H1 (cell line): Measurements from ENCODE around the gene KIR3DL3. TPM values are rescaled to one million over a fixed set of nuclear protein-coding genes. Genes with fewer than 3 reads are reported as not detected.

ENCODE experiments used
- BCL11A ChIP-seq, 2 experiments: IDR thresholded peaks; one replicate each; pipeline ENCODE4 v1.6.1; 2011; ENCODE audit warnings: low read depth in 2 of 2, low read length in 2 of 2, mild to moderate bottlenecking in 2 of 2
- CHD7 ChIP-seq: fragments of 300-600 bp; sonication (generic); IDR thresholded peaks from 2 replicates; pipeline ENCODE4 v1.7.1; 2012; ENCODE audit warnings: low read length, moderate library complexity, mild to moderate bottlenecking, inconsistent platforms; ENCODE audit not compliant: insufficient replicate concordance
- GABPA ChIP-seq: IDR thresholded peaks from 2 replicates; pipeline ENCODE4 v1.6.1; 2011; ENCODE audit warnings: mild to moderate bottlenecking, low read length, moderate library complexity, borderline replicate concordance; ENCODE audit not compliant: insufficient read depth
- JUN ChIP-seq: IDR thresholded peaks from 2 replicates; pipeline ENCODE4 v1.6.1; 2011; ENCODE audit warnings: low read depth, mild to moderate bottlenecking, improper control_type of control experiment, low read length
- POLR2A ChIP-seq, 2 experiments: IDR thresholded peaks; 1 replicate in 1 of 2; 2 replicates in 1 of 2; pipeline ENCODE4 v1.6.1; 2011; ENCODE audit warnings: low read depth in 2 of 2, low read length in 2 of 2, mild to moderate bottlenecking in 2 of 2; ENCODE audit errors: control extremely low read depth in 1 of 2
- RBBP5 ChIP-seq: IDR thresholded peaks from 2 replicates; pipeline ENCODE4 v1.7.1; 2012; ENCODE audit warnings: low read depth, mild to moderate bottlenecking, inconsistent platforms, low read length, moderate library complexity, borderline replicate concordance
- RFX5 ChIP-seq: IDR thresholded peaks from 2 replicates; pipeline ENCODE4 v1.6.1; 2011; ENCODE audit warnings: low read depth, low read length, improper control_type of control experiment, borderline replicate concordance
- YY1 ChIP-seq: IDR thresholded peaks from 2 replicates; pipeline ENCODE4 v1.6.1; 2011; ENCODE audit warnings: low read depth, mild to moderate bottlenecking, low read length
- polyA plus RNA-seq, 7 experiments: library from polyadenylated mRNA; depleted of rRNA in 3 of 7; stranded (reverse) in 5 of 7; unstranded in 2 of 7; fragments of >200 nt in 5 of 7; fragments of 200-250 nt in 2 of 7; gene quantifications; 1 replicate in 5 of 7; 2 replicates in 1 of 7; 4 replicates in 1 of 7; pipeline versions ENCODE4 v1.2.1 to v1.2.3, GENCODE V29; 2011 to 2013; ENCODE audit warnings: missing spikeins in 2 of 7, mixed read lengths in 2 of 7
- total RNA-seq: library from RNA; stranded (reverse); fragmentation: NEBNext Ultra II Directional; extraction: Animal tissue kit (Norgen Biotek cat#: 25700); gene quantifications from 2 replicates; pipeline ENCODE4 v1.2.1, GENCODE V29; 2021
- TF ChIP-seq, protein P1 (sequence below): IDR thresholded peaks from 2 replicates; pipeline ENCODE4 v1.6.1; 2012; ENCODE audit warnings: low read length, inconsistent platforms
- TF ChIP-seq, protein P2 (sequence below): IDR thresholded peaks from 2 replicates; pipeline ENCODE4 v1.6.1; 2011; ENCODE audit warnings: low read depth, mild to moderate bottlenecking, low read length; ENCODE audit not compliant: insufficient read depth

KIR3DL3 gene
- total and polyA plus RNA-seq, 2 of the 8 experiments (the other 6 are each of a cell fraction or from before 2014, with no cell fraction given) = not detected

- TF ChIP-seq CHD7 = no peak
- no peak for TF ChIP-seq BCL11A (IDR thresholded peaks at IDR 0.05; ENCODE audit: low read depth in 2 of 2, low read length in 2 of 2)
- TF ChIP-seq POLR2A (IDR thresholded peaks at IDR 0.05; ENCODE audit: control extremely low read depth in 1 of 2, low read depth in 2 of 2, low read length in 2 of 2) = no peak
- TF ChIP-seq YY1 = no peak
- no peak for TF ChIP-seq GABPA
- TF ChIP-seq JUN = no peak
- TF ChIP-seq, protein P1, sequence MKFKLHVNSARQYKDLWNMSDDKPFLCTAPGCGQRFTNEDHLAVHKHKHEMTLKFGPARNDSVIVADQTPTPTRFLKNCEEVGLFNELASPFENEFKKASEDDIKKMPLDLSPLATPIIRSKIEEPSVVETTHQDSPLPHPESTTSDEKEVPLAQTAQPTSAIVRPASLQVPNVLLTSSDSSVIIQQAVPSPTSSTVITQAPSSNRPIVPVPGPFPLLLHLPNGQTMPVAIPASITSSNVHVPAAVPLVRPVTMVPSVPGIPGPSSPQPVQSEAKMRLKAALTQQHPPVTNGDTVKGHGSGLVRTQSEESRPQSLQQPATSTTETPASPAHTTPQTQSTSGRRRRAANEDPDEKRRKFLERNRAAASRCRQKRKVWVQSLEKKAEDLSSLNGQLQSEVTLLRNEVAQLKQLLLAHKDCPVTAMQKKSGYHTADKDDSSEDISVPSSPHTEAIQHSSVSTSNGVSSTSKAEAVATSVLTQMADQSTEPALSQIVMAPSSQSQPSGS = no peak
- TF ChIP-seq, protein P2, sequence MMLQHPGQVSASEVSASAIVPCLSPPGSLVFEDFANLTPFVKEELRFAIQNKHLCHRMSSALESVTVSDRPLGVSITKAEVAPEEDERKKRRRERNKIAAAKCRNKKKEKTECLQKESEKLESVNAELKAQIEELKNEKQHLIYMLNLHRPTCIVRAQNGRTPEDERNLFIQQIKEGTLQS = no peak
- TF ChIP-seq RFX5 = no peak
- no peak for TF ChIP-seq RBBP5
Measured at GRCh38 chr19:54738715-54739114, 14.5 kb downstream of the KIR3DL3 start (continued).
